HepG2 (cell line): ENCODE results near the gene MED12L. TPM values are rescaled to one million over a fixed set of nuclear protein-coding genes. Genes with fewer than 3 reads are reported as not detected.

Experiments used
- ATAC-seq: fragments of 200-7000 bp; cut with Tn5 transposase; 3 replicates; pipeline ENCODE4 v1.9.1; 2020; ENCODE audit warnings: mild to moderate bottlenecking, moderate library complexity
- BruUV-seq: library from RNA; stranded (reverse); fragments of 400-500 nt; replicated peaks from 2 replicates; lab custom pipeline; 2021; lab: Mats Ljungman, UMichigan
- CTCF ChIA-PET: fragments of 300-600 bp; formaldehyde crosslinking; extraction: SDS; loops from one replicate; lab custom pipeline; 2021; ENCODE audit warnings: low total read pairs, inconsistent platforms, low intra/inter-chr PET ratio; lab: Yijun Ruan, JAX
- POLR2A ChIA-PET: fragments of 350-600 bp; sonication (Branson Sonifier 250); formaldehyde crosslinking; loops from one replicate; lab custom pipeline; 2020; ENCODE audit warnings: antibody characterized with exemption, inconsistent platforms; lab: Yijun Ruan, JAX
- DNase-seq: peaks from one replicate; pipeline ENCODE4 v3.0.0-alpha.2; 2015; ENCODE audit warnings: low spot score
- FAIRE-seq: peaks from 3 replicates; lab custom pipeline; 2011; peaks lifted over from hg19 to GRCh38; lab: Jason Lieb, UNC
- H2AFZ ChIP-seq: one replicate; pipeline ENCODE4 v1.6.1; 2011; ENCODE audit warnings: low read length, inconsistent platforms
- H3K27ac ChIP-seq: fragments of 300-600 bp; 3 replicates; pipeline ENCODE4 v1.8.0; 2011; ENCODE audit warnings: mixed run types, mild to moderate bottlenecking, mixed read lengths, low read length, inconsistent platforms; ENCODE audit not compliant: insufficient read depth; ENCODE audit errors: extremely low read length
- H3K27me3 ChIP-seq, 2 experiments: fragments of 200-600 bp in 1 of 2; 2 replicates in 1 of 2; 3 replicates in 1 of 2; pipeline versions ENCODE4 v1.6.0 to v1.8.0; 2011; ENCODE audit warnings: low read length in 2 of 2, mild to moderate bottlenecking in 2 of 2, moderate library complexity in 2 of 2, inconsistent platforms in 1 of 2; ENCODE audit not compliant: insufficient read depth in 2 of 2, control insufficient read depth in 1 of 2
- H3K36me3 ChIP-seq, 2 experiments: fragments of 200-600 bp in 1 of 2; replicated peaks in 1 of 2; 2 replicates in 1 of 2; 3 replicates in 1 of 2; pipeline versions ENCODE4 v1.5.1 to v1.8.0; 2011; ENCODE audit warnings: low read length in 2 of 2, inconsistent platforms in 1 of 2; ENCODE audit not compliant: insufficient read depth in 2 of 2, control insufficient read depth in 1 of 2
- H3K4me1 ChIP-seq: 2 replicates; pipeline ENCODE4 v1.5.1; 2012; ENCODE audit warnings: low read length, inconsistent platforms; ENCODE audit not compliant: insufficient read depth
- H3K4me2 ChIP-seq: 2 replicates; pipeline ENCODE4 v1.6.0; 2011; ENCODE audit warnings: low read depth, low read length, inconsistent platforms
- H3K4me3 ChIP-seq, 3 experiments: fragments of 200-600 bp in 1 of 3; sonication (generic), shearing (Covaris generic) in 1 of 3; replicated peaks in 1 of 3; 2 replicates each; pipeline ENCODE4 v1.5.1; 2011 to 2016; ENCODE audit warnings: low read length in 3 of 3, inconsistent platforms in 2 of 3, low read depth in 2 of 3, mild to moderate bottlenecking in 2 of 3, control low read depth in 1 of 3, mixed read lengths in 1 of 3; ENCODE audit not compliant: insufficient read depth in 1 of 3
- H3K79me2 ChIP-seq: one replicate; pipeline ENCODE4 v1.6.1; 2011; ENCODE audit warnings: low read length, inconsistent platforms; ENCODE audit not compliant: insufficient read depth
- H3K9ac ChIP-seq: 2 replicates; pipeline ENCODE4 v1.6.0; 2011; ENCODE audit warnings: mild to moderate bottlenecking, low read depth, low read length, inconsistent platforms; ENCODE audit not compliant: insufficient read depth
- H3K9me3 ChIP-seq: 2 replicates; pipeline ENCODE4 v1.5.1; 2012; ENCODE audit warnings: mild to moderate bottlenecking, low read length
- H4K20me1 ChIP-seq: 2 replicates; pipeline ENCODE4 v1.6.0; 2011; ENCODE audit warnings: inconsistent platforms, mild to moderate bottlenecking, low read length, moderate library complexity; ENCODE audit not compliant: insufficient read depth
- ARID3A ChIP-seq: IDR thresholded peaks from 2 replicates; pipeline ENCODE4 v1.6.1; 2012; ENCODE audit warnings: low read depth, low read length, improper control_type of control experiment
- CTCF ChIP-seq: sonication (generic); formaldehyde crosslinking; IDR thresholded peaks from 2 replicates; pipeline ENCODE4 v1.5.0; 2020; ENCODE audit warnings: mild to moderate bottlenecking, missing genetic modification reagents, moderate library complexity
- RAD21 ChIP-seq: fragments of 450-650 bp; formaldehyde crosslinking; IDR thresholded peaks from 2 replicates; pipeline ENCODE4 v1.5.0; 2020; ENCODE audit warnings: mild to moderate bottlenecking
- SALL1 ChIP-seq: sonication (generic); formaldehyde crosslinking; IDR thresholded peaks from 2 replicates; pipeline ENCODE4 v1.8.0; 2022; ENCODE audit warnings: mild to moderate bottlenecking, missing genetic modification reagents
- SMC3 ChIP-seq: IDR thresholded peaks from 2 replicates; pipeline ENCODE4 v1.6.1; 2011; ENCODE audit warnings: low read length, improper control_type of control experiment
- STAG1 ChIP-seq: sonication (generic); formaldehyde crosslinking; IDR thresholded peaks from 2 replicates; pipeline ENCODE4 v1.4.0; 2020; ENCODE audit warnings: missing genetic modification reagents
- ZFY ChIP-seq: sonication (generic); formaldehyde crosslinking; IDR thresholded peaks from 2 replicates; pipeline ENCODE4 v1.4.0; 2020; ENCODE audit warnings: missing genetic modification reagents
- ZNF362 ChIP-seq: sonication (generic); formaldehyde crosslinking; IDR thresholded peaks from 2 replicates; pipeline ENCODE4 v1.4.0; 2020; ENCODE audit warnings: missing genetic modification reagents, mild to moderate bottlenecking, borderline replicate concordance
- ZNF652 ChIP-seq: IDR thresholded peaks from 2 replicates; pipeline ENCODE4 v1.6.1; 2016; ENCODE audit warnings: low read depth, borderline replicate concordance
- WGBS: methylation state at CpG from one replicate; pipeline ENCODE4 v1.1.6; 2017; ENCODE audit warnings: low lambda C conversion rate; 5-methylcytosine and 5-hydroxymethylcytosine counted together
- in situ Hi-C: cut with HindIII; loops from 2 replicates; pipeline ENCODE4 v1.10.0; 2017; ENCODE audit warnings: low pct_unique_long_range_greater_than_20kb; ENCODE audit not compliant: extremely low pct_ligation_motif_present
- intact Hi-C: fragments of 100-400 bp; cut with micrococcal nuclease; formaldehyde crosslinking; loops from one replicate; pipeline ENCODE4 v1.10.0; 2022; ENCODE audit not compliant: unreplicated experiment
- polyA plus RNA-seq, 8 experiments: library from polyadenylated mRNA; depleted of rRNA in 3 of 8; stranded (reverse) in 7 of 8; unstranded in 1 of 8; fragments of >200 nt; fragmentation: Illumina TruSeq in 4 of 8; extraction: Trizol in 4 of 8; gene quantifications; 2 replicates each; pipeline versions ENCODE4 v1.2.1 to v1.2.3, GENCODE V29; 2011 to 2016; ENCODE audit warnings: low read depth in 4 of 8, missing spikeins in 1 of 8, mixed read lengths in 1 of 8; ENCODE audit not compliant: insufficient read depth in 1 of 8
- total RNA-seq, 5 experiments: library from RNA; depleted of rRNA; stranded (reverse); fragments of >200 nt; fragmentation: Illumina TruSeq; extraction: Trizol; gene quantifications; 2 replicates each; pipeline ENCODE4 v1.2.3, GENCODE V29; 2016; ENCODE audit warnings: low read depth in 1 of 5

MED12L gene
- total and polyA plus RNA-seq, 2 of the 13 experiments (the other 11 are each of a cell fraction or from before 2014, with no cell fraction given) = 0.07 to 0.64 TPM

- peak; percentile 67 for FAIRE-seq
These were observed 197.5 kb downstream of the MED12L start for GRCh38 chr3:151282921-151283320.

More at GRCh38 chr3:151282921-151283320, 197.5 kb downstream of the MED12L start:
- TF ChIP-seq ZNF362 (peak; percentile 48; the same call in 1 of the 2 replicates), RAD21 (CRISPR knock-in tag) (peak; percentile 85), ARID3A (0 out of 2 replicates have a peak, but pooled peaks have one; percentile 28), CTCF (CRISPR knock-in tag) (peak; percentile 76), STAG1 (peak; percentile 89), SALL1 (CRISPR knock-in tag) (no peak), ZNF652 (CRISPR knock-in tag) (no peak), SMC3 (peak; percentile 92), ZFY (no peak)
- in situ Hi-C loops = loop anchor here (5.0 kb wide), 2 partner anchors 56 to 116 kb away; no protein-coding TSS in a partner anchor
- WGBS = 4% methylated on average over 1 of the region's 1 CpG
- DNase-seq = peak; percentile 60
- Histone ChIP-seq H3K4me3 (no peak overlapping the region), H3K27me3 (no peaks in the 10 kb centered on the region), H3K9ac (no peak overlapping the region), H3K4me2 (no peak overlapping the region), H3K27ac (no peak overlapping the region), H3K4me1 (peaks cover 23% of the 10 kb centered on the region), H3K9me3 (no peaks in the 10 kb centered on the region), H4K20me1 (no peaks in the 10 kb centered on the region), H3K79me2 (no peaks in the 10 kb centered on the region), H3K36me3 (no peaks in the 10 kb centered on the region), H2AFZ (no peak overlapping the region)
- ChIA-PET POLR2A (no interaction called here), CTCF (interaction anchor here (1.7 to 6.6 kb wide), 3 partner anchors 55 to 126 kb away, joined by 13 to 130 read pairs (median 18); no protein-coding TSS in a partner anchor)
- BruUV-seq = no TSS peak
- intact Hi-C loops = loop anchor here (1.0 to 5.0 kb wide), 3 partner anchors 56 to 216 kb away; no protein-coding TSS in a partner anchor
- ATAC-seq = peak; percentile 74
